ENCODE results near the gene YIF1A. TPM values are rescaled to one million over a fixed set of nuclear protein-coding genes. Genes with fewer than 3 reads are reported as not detected.

Gene YIF1A, protein sequence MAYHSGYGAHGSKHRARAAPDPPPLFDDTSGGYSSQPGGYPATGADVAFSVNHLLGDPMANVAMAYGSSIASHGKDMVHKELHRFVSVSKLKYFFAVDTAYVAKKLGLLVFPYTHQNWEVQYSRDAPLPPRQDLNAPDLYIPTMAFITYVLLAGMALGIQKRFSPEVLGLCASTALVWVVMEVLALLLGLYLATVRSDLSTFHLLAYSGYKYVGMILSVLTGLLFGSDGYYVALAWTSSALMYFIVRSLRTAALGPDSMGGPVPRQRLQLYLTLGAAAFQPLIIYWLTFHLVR
- 90.1 to 113 TPM (median 106 TPM) in 5 replicates for total RNA-seq (2022; extraction: Qiagen RNA extraction)

DNA sequence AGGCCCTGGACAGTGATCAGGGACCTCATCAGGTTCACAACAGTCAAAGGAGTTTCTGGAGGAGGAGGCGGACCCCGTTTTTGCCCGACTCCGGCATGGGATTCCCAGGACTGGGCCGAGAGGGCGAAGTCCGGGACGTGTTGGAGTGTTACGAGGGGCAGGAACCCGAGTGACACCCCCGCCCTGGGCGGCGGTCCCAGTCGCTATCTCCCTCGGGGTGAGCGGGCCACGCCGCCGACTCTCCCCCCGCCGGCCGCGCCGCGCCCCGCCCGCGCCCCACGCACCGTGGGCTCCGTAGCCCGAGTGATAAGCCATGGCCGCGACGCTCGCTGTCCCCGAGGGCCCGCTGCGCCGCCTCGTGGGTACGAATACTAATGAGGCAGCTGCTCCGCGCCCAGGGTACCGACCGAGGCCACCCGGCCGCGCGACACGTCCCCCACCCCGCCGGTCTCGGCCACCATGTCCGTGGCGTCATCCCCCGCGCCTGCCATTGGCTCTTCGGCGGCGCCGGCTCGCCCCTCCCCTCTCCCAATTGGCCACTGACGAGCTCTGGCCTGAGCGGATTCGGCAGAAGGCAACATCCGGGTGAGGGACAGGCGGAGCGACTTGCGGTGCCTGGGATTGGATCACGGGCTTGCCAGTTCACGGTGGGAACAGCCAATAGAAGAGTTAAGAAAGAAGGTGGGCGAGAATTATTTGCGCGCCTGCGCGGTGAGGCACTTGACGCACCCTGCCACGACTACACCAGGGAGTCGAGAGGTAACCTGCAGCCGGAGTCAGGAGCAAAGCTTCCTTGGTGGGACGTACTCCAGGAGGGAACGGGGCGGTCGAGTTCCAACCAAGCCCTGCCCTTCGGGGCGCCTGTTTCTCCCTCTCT is at the start of gene YIF1A:
Gene YIF1A (minus strand): TSS at position 473 of the 877 bp plus-strand sequence. CDS start 158 bp downstream, at position 315.

DNA sequence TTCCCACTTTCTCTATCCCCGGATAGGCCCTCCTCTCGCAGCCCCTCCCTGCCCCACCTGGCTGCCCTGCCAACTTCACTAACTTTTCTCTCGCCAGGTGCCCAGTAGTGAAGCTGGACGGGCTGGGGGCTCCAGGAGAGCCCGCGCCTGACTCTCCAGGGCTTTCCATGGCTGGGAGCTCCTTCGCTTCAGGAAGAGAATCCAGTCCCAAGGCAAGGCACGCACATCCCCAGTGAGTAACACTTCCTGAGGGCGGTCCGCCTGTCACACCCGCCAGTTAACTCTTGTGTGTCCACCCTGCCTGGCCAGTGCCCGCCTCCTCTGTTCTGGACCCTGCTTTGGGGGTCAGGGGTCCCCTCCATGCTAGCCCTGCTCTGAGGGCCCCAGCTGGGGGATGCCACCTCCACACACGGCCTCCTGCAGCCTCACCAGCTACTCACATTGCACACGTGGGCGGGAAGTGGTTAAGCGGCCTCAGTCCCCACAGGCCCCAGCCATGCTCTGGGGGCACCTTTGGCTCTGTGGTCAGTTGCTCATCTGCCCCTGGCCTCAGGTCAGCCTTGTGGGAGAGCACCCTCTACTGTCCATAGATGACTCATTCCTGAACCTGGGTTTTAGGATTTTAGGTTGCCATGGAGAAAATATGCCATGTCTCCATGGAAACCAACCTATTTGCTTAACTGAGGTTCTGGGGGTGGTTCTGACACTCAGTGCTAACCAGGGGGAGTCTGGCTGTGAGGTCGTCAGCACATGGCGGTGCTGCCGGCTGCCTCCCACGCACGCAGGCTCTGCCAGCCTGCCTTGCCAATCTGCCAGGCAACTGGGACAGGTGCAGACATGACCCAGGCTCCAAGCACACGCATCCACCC is 47.5 kb upstream of the YIF1A start, which contains the start of gene RIN1:
Gene RIN1 (minus strand): TSS at position 201 of the 869 bp plus-strand sequence. CDS start 32 bp downstream, at position 169.

DNA sequence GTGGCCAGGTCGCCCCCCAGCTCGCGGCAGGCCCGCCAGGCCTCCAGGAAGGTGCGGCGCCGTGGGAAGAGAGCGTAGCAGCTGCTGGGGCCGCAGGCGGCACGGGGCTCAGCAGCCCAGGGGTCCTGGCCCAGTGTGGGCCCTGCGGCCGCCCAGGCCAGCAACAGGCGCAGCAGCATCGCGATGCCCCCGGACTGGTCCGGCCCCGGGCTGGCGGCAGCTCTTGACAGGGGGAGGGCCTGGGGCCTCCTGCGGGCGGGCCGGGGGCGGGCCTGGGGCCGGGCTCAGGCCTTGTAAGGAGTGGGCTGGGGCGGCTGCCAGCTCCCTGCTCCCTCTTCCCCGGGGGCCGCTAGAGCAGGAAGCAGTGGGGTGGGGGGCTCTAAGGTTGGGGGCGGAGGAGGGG is 27.9 kb upstream of the YIF1A start, which contains the start of gene CD248:
Gene CD248 (minus strand): TSS at position 196 of the 403 bp plus-strand sequence. CDS start 17 bp downstream, at position 179.

DNA sequence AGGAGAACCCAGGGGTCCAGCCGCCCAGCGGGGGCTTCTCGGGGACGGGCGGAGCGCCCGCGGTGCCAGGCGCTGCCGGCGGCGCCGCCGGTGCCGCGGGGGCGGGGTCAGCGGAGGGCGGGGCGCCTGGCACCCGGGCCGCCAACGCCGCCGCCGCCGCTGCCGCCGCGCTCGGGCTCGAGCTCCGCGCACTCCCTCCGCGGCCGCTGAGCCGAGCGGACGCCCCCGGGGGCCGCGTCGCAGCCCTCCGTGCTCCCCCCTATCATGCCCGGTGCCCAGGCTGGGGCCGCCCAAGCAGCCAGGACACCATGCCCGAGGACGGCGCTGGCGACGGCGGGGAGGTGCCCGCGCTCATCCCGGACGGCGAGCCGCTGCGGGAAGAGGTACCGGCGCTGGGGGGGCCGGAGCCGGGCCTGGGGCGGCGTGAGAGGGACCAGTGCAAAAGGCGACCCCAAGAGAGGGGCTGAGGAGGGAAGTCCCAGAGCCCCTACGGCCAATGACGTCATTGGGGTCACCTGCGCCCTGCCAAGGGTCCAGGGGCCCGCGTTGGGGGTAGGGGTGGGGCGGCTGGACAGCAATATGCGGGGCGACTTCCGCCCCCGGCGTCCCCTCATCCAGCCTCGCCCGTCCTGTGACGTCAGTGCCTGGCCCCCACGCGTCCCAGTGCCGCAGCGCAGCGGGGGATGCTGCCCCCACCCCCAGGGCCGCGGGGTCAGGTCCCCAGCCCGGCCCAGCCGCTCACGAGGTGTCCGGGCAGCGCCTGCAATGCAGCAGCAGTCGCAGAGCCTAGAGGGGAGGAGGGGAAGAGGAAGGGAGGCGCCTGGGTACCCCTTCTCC is 3.0 kb upstream of the YIF1A start, which contains the start of gene TMEM151A:
Gene TMEM151A (plus strand): TSS at position 189 of the 837 bp plus-strand sequence. CDS start 120 bp downstream, at position 309.

DNA sequence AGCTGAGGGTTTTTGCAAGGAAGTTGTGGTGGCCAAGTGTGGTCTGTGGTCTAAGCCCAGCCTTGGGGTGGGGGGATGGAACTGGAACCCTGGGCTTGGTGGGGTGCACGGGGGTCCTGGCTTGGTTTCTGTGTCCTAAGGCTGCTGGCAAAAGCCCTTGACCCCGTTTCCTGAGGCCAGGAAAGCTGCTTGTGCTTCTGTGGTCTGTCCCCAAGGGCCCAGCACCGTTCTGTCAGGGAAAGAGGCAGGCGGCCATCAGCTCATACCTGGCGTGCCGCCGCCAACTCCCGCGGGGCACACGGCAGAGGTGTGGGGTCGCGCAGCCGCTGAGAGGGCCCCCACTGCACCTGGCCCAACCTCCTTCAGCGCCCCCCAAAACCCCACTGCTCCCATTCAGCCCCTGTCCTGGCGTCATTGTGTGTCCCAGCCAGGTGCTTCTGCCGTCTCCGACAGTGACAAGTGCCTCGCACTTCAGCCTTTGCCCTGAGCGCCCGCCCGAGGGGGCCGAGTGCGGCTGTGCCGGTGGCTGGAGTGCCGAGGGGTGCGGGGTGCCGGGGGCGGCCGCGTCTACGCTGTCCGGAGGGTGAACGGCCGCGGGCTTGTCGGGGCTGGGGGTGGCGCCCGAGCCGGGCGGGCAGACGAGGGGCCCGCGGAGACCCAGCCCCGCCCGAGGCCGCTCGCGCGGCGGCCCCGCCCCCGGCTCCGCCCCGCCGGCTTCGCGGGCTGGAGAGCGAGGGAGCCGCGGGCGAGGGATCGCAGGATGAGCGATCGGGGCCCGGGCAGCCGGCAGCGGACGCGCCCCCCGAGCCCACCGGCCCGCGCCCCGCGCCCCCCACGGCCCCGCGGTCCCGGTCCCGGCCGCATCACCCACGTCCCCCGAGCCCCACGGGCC is 11.2 kb downstream of the YIF1A start, which contains the start of gene CNIH2:
Gene CNIH2 (plus strand): TSS at position 705 of the 892 bp plus-strand sequence. CDS start 282 bp downstream, outside the sequence.

DNA sequence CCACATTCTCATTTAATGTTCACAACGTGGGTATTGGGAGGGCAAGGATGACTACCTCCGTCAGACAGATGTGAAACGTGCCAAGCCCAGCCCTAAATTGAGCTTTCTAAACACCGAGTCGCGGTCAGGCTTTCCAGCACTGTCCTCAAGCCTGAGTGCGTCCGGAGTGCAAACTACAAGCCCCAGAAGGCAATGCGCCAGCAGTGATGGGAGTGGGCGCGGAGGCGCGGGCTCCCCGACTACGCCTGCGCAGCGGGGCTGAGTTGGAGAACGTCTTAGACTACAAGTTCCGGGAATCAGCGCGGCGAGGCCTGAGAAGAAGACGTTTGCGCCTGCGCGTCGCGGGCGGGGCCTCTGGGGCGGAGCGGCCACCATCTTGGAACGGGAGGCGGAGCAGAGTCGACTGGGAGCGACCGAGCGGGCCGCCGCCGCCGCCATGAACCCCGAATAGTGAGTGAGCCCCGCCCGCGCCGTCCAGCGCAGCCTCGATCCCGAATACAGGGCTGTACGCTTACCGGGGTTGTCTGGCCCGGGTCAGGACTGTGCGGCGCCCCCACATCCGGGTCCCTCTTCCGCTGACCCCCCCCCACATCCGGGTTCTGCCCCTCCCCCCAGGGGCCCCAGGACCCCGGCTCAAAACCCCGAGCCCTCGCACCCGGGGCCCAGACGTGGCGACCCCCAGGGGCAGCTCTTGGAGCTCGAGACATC is 20.5 kb downstream of the YIF1A start, which contains the start of gene RAB1B:
Gene RAB1B (plus strand): TSS at position 396 of the 708 bp plus-strand sequence. CDS start 41 bp downstream, at position 437.

Other genes with a start within 250 kb of the YIF1A start
- not detected in 5 replicates for gene GAL3ST3, start 240.0 kb downstream of the YIF1A start, total RNA-seq (2022; extraction: Qiagen RNA extraction)
- gene SF3B2, start 236.8 kb downstream of the YIF1A start, total RNA-seq (2022; extraction: Qiagen RNA extraction), result 175 to 193 TPM (median 190 TPM) in 5 replicates
- 61.9 to 105 TPM (median 92.3 TPM) in 5 replicates for gene PACS1, start 218.9 kb downstream of the YIF1A start, total RNA-seq (2022; extraction: Qiagen RNA extraction)
- 31.6 to 50.9 TPM (median 48.2 TPM) in 5 replicates for gene KLC2, start 31.4 kb downstream of the YIF1A start, total RNA-seq (2022; extraction: Qiagen RNA extraction)
- 120 to 159 TPM (median 153 TPM) in 5 replicates for gene RAB1B, start 20.5 kb downstream of the YIF1A start, total RNA-seq (2022; extraction: Qiagen RNA extraction)
- 1.3 to 2.9 TPM (median 2.5 TPM) in 5 replicates for gene CNIH2, start 11.0 kb downstream of the YIF1A start, total RNA-seq (2022; extraction: Qiagen RNA extraction)
- gene TMEM151A, start 2.8 kb upstream of the YIF1A start, total RNA-seq (2022; extraction: Qiagen RNA extraction), result 2.0 to 3.8 TPM (median 3.5 TPM) in 5 replicates
- not detected in 5 replicates for gene CD248, start 27.9 kb upstream of the YIF1A start, total RNA-seq (2022; extraction: Qiagen RNA extraction)
- 20.7 to 33.8 TPM (median 31.2 TPM) in 5 replicates for gene RIN1, start 47.3 kb upstream of the YIF1A start, total RNA-seq (2022; extraction: Qiagen RNA extraction)
- gene BRMS1, start 56.0 kb upstream of the YIF1A start, total RNA-seq (2022; extraction: Qiagen RNA extraction), result 76.8 to 96.5 TPM (median 84.8 TPM) in 5 replicates
- 13.4 to 15.6 TPM (median 14.6 TPM) in 5 replicates for gene B4GAT1, start 58.5 kb upstream of the YIF1A start, total RNA-seq (2022; extraction: Qiagen RNA extraction)
- gene SLC29A2, start 82.6 kb upstream of the YIF1A start, total RNA-seq (2022; extraction: Qiagen RNA extraction), result 6.1 to 9.8 TPM (median 9.1 TPM) in 5 replicates
- gene NPAS4, start 131.9 kb upstream of the YIF1A start, total RNA-seq (2022; extraction: Qiagen RNA extraction), result 0.03 TPM in 1 of 5 replicates, not detected in the others
- gene MRPL11, start 149.7 kb upstream of the YIF1A start, total RNA-seq (2022; extraction: Qiagen RNA extraction), result 96.3 to 115 TPM (median 107 TPM) in 5 replicates
- 3.4 to 5.2 TPM (median 4.5 TPM) in 5 replicates for gene PELI3, start 177.8 kb upstream of the YIF1A start, total RNA-seq (2022; extraction: Qiagen RNA extraction)
- 48.9 to 58.4 TPM (median 56.0 TPM) in 5 replicates for gene DPP3, start 191.3 kb upstream of the YIF1A start, total RNA-seq (2022; extraction: Qiagen RNA extraction)
- gene BBS1, start 221.5 kb upstream of the YIF1A start, total RNA-seq (2022; extraction: Qiagen RNA extraction), result 6.1 to 10.0 TPM (median 9.4 TPM) in 5 replicates

All from A549 treated with dexamethasone at 1 μM for 4 hours (cell line).